Measurements from ENCODE around the gene GLYATL2. TPM values are rescaled to one million over a fixed set of nuclear protein-coding genes. Genes with fewer than 3 reads are reported as not detected.

Gene GLYATL2
- total RNA-seq, 1 donor from 2014 or later, result 0.50 TPM

DNA sequence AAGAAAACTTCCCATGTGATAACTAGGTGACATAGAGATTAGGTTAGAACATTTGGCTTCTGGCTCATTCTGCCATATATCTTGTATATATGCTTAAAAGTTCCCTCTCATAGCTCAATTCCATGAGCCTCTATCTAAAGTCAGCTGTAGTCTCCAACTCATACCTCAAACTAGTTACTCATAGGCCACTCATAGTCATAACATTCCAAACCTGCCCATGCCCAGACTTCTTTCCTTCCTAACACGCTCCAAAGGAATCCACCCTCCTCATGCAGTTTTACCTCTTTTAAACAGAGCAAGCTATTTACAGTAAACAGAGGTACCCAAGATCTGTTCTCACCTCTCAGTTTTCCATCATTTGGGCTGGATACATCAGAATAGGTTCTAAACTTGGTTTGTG is 39.4 kb downstream of the GLYATL2 start:
- DNase-seq (no peak), ATAC-seq (no peak)
- intact Hi-C loops (cut with micrococcal nuclease), result no loop called here

DNA sequence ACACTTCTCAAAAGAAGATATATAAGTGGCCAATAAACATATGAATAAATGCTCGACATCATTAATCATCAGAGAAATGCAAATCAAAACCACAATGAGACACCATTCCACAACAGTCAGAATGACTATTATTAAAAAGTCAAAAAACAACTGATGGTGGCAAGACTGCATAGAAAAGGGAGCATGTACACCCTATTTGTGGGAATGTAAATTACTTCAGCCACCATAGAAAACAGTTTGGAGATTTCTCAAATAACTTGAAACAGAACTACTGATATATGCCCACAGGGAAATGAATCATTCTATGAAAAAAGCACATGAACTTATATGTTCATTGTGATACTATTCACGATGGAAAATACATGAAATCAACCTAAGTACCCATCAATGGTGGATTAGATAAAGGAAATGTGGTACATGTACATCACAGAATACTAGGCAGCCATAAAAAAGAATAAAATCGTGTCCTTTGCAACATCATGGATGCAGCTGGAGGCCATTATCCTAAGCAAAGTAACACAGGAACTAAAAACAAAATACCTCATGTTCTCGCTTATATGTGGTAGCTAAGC is 42.4 kb downstream of the GLYATL2 start:
- ATAC-seq (no peak), DNase-seq (no peak)
- intact Hi-C loops (cut with micrococcal nuclease), result no loop called here

DNA sequence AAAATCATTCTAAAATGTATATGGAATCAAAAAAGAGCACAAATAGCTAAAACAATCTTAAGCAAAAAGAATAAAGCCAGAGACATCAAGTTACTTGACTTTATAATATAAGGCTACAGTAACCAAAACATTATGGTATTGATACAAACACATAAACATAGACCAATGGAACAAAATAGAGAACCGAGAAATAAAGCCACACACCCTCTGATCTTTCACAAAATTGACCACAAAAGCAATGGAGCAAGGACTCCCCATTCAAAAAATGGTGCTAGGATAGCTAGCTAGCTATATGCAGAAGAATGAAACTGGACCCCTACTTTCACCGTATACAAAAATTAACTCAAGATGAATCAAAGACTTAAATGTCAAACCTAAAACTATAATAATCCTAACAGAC is 43.2 kb downstream of the GLYATL2 start:
- DNase-seq, result no peak
- intact Hi-C loops (cut with micrococcal nuclease), result no loop called here
- ATAC-seq, result no peak

DNA sequence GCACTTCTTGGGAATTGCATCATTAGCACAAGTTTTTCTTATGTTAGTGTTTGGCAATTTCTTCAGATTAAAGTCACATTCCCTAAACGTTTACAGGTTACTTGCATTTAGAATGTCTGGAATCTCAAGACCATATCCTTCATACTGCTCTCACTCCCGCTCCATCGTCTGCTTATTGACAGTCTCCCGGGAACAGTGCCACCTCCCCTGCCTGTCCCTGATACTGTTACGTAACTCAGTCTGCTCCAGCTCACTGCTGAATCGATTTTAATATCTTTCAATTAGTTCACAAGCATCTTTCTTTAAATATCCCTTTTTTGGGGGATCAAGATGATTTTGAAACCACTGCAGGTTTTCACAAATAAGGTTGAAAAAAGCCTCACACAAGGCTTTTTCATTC is 48.2 kb downstream of the GLYATL2 start:
- intact Hi-C loops (cut with micrococcal nuclease), result no loop called here
- DNase-seq (no peak), ATAC-seq (no peak)

GRCh38 chr11:58788355-58789023 is 56.0 kb downstream of the GLYATL2 start:
- intact Hi-C loops (cut with micrococcal nuclease), result no loop called here
- no peak for DNase-seq
- peak; percentile 70 for ATAC-seq

DNA sequence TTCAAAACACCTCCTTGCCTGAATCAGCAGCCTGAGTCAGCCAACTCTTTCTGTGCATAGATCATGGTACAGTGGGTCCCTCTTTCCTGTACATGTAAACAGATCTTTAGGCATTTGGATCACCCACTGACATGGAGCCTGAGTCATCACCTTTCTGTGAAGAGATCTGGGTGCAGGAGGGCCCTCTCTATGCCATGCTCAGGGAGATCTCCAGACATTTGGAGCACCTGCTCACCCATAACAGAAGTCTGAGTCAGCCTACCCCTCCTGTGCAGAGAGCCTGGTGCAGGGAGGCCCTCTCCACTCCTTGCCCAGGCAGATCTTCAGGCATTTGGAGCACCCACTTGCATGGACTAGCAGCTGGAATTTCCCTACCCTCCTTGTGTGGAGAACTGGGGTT is 56.6 kb downstream of the GLYATL2 start:
- no peak for ATAC-seq
- intact Hi-C loops (cut with micrococcal nuclease), result no loop called here
- no peak for DNase-seq

DNA sequence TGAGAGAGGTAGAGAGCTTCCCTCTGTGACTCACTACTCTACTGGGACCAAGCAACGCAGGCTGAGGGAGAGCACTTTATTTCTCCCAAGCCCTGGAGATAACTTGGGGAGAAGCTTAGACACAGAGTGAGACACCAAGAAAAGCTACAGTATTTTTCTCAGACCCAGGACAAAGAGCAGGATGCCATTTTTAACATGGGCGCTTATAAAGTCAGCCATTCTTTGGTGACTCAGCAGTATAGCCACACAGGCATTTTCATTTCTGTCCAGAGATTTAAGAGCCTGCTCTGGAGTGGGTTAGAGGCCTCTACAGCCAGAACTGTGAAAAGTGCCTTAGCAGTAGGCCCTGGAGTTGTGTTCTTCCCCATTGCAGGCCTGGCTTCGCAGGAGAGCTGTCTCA is 57.8 kb downstream of the GLYATL2 start:
- intact Hi-C loops (cut with micrococcal nuclease), result no loop called here
- no peak for ATAC-seq
- DNase-seq, result no peak

DNA sequence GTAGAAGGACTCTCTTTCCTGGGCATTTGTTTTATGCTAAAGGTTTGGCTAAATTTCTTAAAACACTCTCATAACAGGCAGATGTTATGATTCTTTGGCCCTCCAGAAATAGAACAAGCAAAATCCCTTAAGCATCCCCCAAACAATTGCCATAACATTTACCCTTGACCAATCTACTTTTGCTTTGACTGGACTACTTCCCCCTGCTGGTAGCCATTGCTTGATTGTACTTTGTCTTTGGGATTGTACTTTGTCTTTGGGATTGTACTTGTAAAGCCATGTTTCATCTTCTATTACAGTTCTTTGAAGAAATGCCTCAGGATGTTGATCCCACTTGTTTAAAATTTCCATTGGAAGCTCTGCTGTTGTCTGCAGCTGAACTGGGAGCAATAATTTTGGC is 59.5 kb downstream of the GLYATL2 start:
- ATAC-seq, result no peak
- no peak for DNase-seq
- intact Hi-C loops (cut with micrococcal nuclease), result no loop called here

Other genes starting within 250 kb of the GLYATL2 start
- 1.4 TPM for gene CNTF, start 222.0 kb downstream of the GLYATL2 start, total RNA-seq
- gene GLYAT, start 112.8 kb downstream of the GLYATL2 start, total RNA-seq, result 0.59 TPM
- gene GLYATL1, start 94.8 kb upstream of the GLYATL2 start, total RNA-seq, result not detected
- gene GLYATL1B, start 241.6 kb upstream of the GLYATL2 start, total RNA-seq, result not detected